H1 (cell line): Measurements from ENCODE around the gene VSTM4. TPM values are rescaled to one million over a fixed set of nuclear protein-coding genes. Genes with fewer than 3 reads are reported as not detected.

Experiments
- CTCF ChIA-PET: fragments of 300-600 bp; sonication (Branson Sonifier 250); formaldehyde crosslinking; loops from one replicate; lab custom pipeline; 2021; ENCODE audit not compliant: partially characterized antibody; lab: Charles Lee
- POLR2A ChIA-PET: fragments of 300-600 bp; sonication (Branson Sonifier 250); formaldehyde crosslinking; loops from one replicate; lab custom pipeline; 2021; ENCODE audit warnings: inconsistent platforms; ENCODE audit not compliant: partially characterized antibody; lab: Charles Lee
- DNase-seq, 2 experiments: peaks; one replicate each; pipeline versions ENCODE4 v3.0.0 to v3.0.0-alpha.2; 2010 to 2022; ENCODE audit warnings: low spot score in 2 of 2, low read depth in 1 of 2, mixed read lengths in 1 of 2
- FAIRE-seq: peaks from 2 replicates; lab custom pipeline; 2011; peaks lifted over from hg19 to GRCh38; lab: Jason Lieb, UNC
- H2AFZ ChIP-seq: 2 replicates; pipeline ENCODE4 v1.8.1; 2012; ENCODE audit warnings: low read length, inconsistent platforms
- H2AK5ac ChIP-seq: 2 replicates; pipeline ENCODE4 v1.6.1; 2013; ENCODE audit warnings: low read depth, low read length
- H2BK120ac ChIP-seq: replicated peaks from 2 replicates; pipeline ENCODE3; 2013; ENCODE audit warnings: low read depth, low read length, inconsistent platforms
- H2BK12ac ChIP-seq: 2 replicates; pipeline ENCODE4 v1.6.1; 2013; ENCODE audit warnings: low read depth, low read length
- H2BK15ac ChIP-seq: 2 replicates; pipeline ENCODE4 v1.6.1; 2013; ENCODE audit warnings: low read length
- H2BK20ac ChIP-seq: 2 replicates; pipeline ENCODE4 v1.6.1; 2013; ENCODE audit warnings: low read length
- H2BK5ac ChIP-seq: 2 replicates; pipeline ENCODE4 v1.6.1; 2013; ENCODE audit warnings: low read depth, low read length
- H3K14ac ChIP-seq: 2 replicates; pipeline ENCODE4 v1.6.1; 2013; ENCODE audit warnings: inconsistent platforms; ENCODE audit not compliant: insufficient read length
- H3K18ac ChIP-seq: 2 replicates; pipeline ENCODE4 v1.6.1; 2013; ENCODE audit warnings: low read length; ENCODE audit errors: extremely low read depth
- H3K23ac ChIP-seq: 2 replicates; pipeline ENCODE4 v1.6.1; 2013; ENCODE audit warnings: inconsistent platforms; ENCODE audit not compliant: insufficient read length
- H3K23me2 ChIP-seq: 2 replicates; pipeline ENCODE4 v1.6.1; 2013; ENCODE audit warnings: low read depth, low read length
- H3K27ac ChIP-seq: 2 replicates; pipeline ENCODE4 v1.6.1; 2011; ENCODE audit warnings: low read depth, low read length, inconsistent platforms
- H3K27me3 ChIP-seq, 4 experiments: replicated peaks in 1 of 4; 1 replicate in 1 of 4; 2 replicates in 3 of 4; pipeline versions ENCODE4 v1.6.1 to v1.8.1; 2011 to 2013; ENCODE audit warnings: low read length in 3 of 4, mild to moderate bottlenecking in 3 of 4, inconsistent platforms in 2 of 4, mixed read lengths in 2 of 4, moderate library complexity in 1 of 4; ENCODE audit not compliant: control insufficient read depth in 3 of 4, insufficient read depth in 3 of 4; ENCODE audit errors: extremely low read depth in 1 of 4
- H3K36me3 ChIP-seq, 4 experiments: 2 replicates each; pipeline versions ENCODE4 v1.6.1 to v1.8.1; 2011 to 2013; ENCODE audit warnings: mild to moderate bottlenecking in 4 of 4, low read length in 3 of 4, moderate library complexity in 2 of 4, control low read depth in 1 of 4, inconsistent platforms in 1 of 4; ENCODE audit not compliant: insufficient read depth in 4 of 4, control insufficient read depth in 2 of 4
- H3K4ac ChIP-seq: replicated peaks from 2 replicates; pipeline ENCODE3; 2013; ENCODE audit warnings: low read length, low read depth, mixed read lengths, inconsistent platforms; ENCODE audit not compliant: insufficient read length
- H3K4me1 ChIP-seq, 4 experiments: replicated peaks in 1 of 4; 1 replicate in 1 of 4; 2 replicates in 3 of 4; pipeline versions ENCODE4 v1.6.1 to v1.8.1; 2011 to 2013; ENCODE audit warnings: low read length in 3 of 4, inconsistent platforms in 2 of 4, mixed read lengths in 1 of 4; ENCODE audit not compliant: insufficient read depth in 4 of 4, control insufficient read depth in 3 of 4
- H3K4me2 ChIP-seq, 2 experiments: 2 replicates each; pipeline versions ENCODE4 v1.6.1 to v1.8.1; 2011 to 2013; ENCODE audit warnings: low read depth in 2 of 2, low read length in 2 of 2, control low read depth in 1 of 2, inconsistent platforms in 1 of 2, mild to moderate bottlenecking in 1 of 2; ENCODE audit not compliant: insufficient read depth in 1 of 2
- H3K4me3 ChIP-seq, 4 experiments: fragments of 200-600, 300-600 bp in 1 of 4; sonication (generic), shearing (Covaris generic), sonication (Bioruptor Twin) in 1 of 4; 2 replicates each; pipeline versions ENCODE4 v1.5.1 to v1.8.1; 2011 to 2016; ENCODE audit warnings: low read length in 4 of 4, low read depth in 3 of 4, control low read depth in 2 of 4, inconsistent platforms in 2 of 4, mild to moderate bottlenecking in 2 of 4, mixed read lengths in 1 of 4, moderate library complexity in 1 of 4; ENCODE audit not compliant: insufficient read depth in 2 of 4; ENCODE audit errors: extremely low read depth in 1 of 4
- H3K56ac ChIP-seq: replicated peaks from 2 replicates; pipeline ENCODE3; 2013; ENCODE audit warnings: low read depth, mild to moderate bottlenecking, mixed read lengths, low read length, inconsistent platforms; ENCODE audit not compliant: insufficient read length
- H3K79me1 ChIP-seq: 2 replicates; pipeline ENCODE4 v1.6.1; 2013; ENCODE audit warnings: low read depth, low read length, control low read depth
- H3K79me2 ChIP-seq, 2 experiments: 2 replicates each; pipeline versions ENCODE4 v1.6.1 to v1.8.1; 2012 to 2013; ENCODE audit warnings: low read length in 2 of 2, mild to moderate bottlenecking in 2 of 2, inconsistent platforms in 1 of 2; ENCODE audit not compliant: insufficient read depth in 2 of 2, control insufficient read depth in 1 of 2
- H3K9ac ChIP-seq, 4 experiments: replicated peaks in 1 of 4; 1 replicate in 1 of 4; 2 replicates in 3 of 4; pipeline versions ENCODE4 v1.6.1 to v1.8.1; 2011 to 2013; ENCODE audit warnings: low read depth in 3 of 4, low read length in 3 of 4, control low read depth in 2 of 4, mild to moderate bottlenecking in 2 of 4, moderate library complexity in 2 of 4, inconsistent platforms in 1 of 4; ENCODE audit errors: extremely low read depth in 1 of 4
- H3K9me3 ChIP-seq, 2 experiments: 2 replicates each; pipeline versions ENCODE4 v1.6.1 to v1.8.1; 2012 to 2013; ENCODE audit warnings: mild to moderate bottlenecking in 2 of 2, moderate library complexity in 2 of 2, control low read depth in 1 of 2, inconsistent platforms in 1 of 2, low read depth in 1 of 2, low read length in 1 of 2, mixed read lengths in 1 of 2; ENCODE audit not compliant: insufficient read depth in 2 of 2
- H4K20me1 ChIP-seq, 2 experiments: replicated peaks in 1 of 2; 2 replicates each; pipeline versions ENCODE3 to v1.8.1; 2011 to 2013; ENCODE audit warnings: inconsistent platforms in 2 of 2, low read length in 2 of 2, mild to moderate bottlenecking in 1 of 2; ENCODE audit not compliant: insufficient read depth in 2 of 2, control insufficient read depth in 1 of 2
- H4K5ac ChIP-seq: 2 replicates; pipeline ENCODE4 v1.6.1; 2013; ENCODE audit warnings: low read length, low read depth, mixed read lengths, inconsistent platforms; ENCODE audit not compliant: insufficient read length
- H4K8ac ChIP-seq: 2 replicates; pipeline ENCODE4 v1.8.0; 2013; ENCODE audit warnings: mild to moderate bottlenecking, moderate library complexity, low read length, inconsistent platforms; ENCODE audit not compliant: insufficient read depth; ENCODE audit errors: extremely low read depth
- H4K91ac ChIP-seq: replicated peaks from 2 replicates; pipeline ENCODE3; 2013; ENCODE audit warnings: low read length, mixed read lengths, inconsistent platforms; ENCODE audit not compliant: insufficient read length
- BRCA1 ChIP-seq: IDR thresholded peaks from 2 replicates; pipeline ENCODE4 v1.6.1; 2012; ENCODE audit warnings: low read depth, low read length, improper control_type of control experiment
- CHD2 ChIP-seq: IDR thresholded peaks from 2 replicates; pipeline ENCODE4 v1.6.1; 2012; ENCODE audit warnings: low read length, improper control_type of control experiment
- EZH2 ChIP-seq: fragments of 200-600 bp; sonication (generic); IDR thresholded peaks from 2 replicates; pipeline ENCODE4 v1.7.1; 2012; ENCODE audit warnings: low read depth, mild to moderate bottlenecking, moderate library complexity, low read length, inconsistent platforms; ENCODE audit not compliant: severe bottlenecking
- FOSL1 ChIP-seq: IDR thresholded peaks from 2 replicates; pipeline ENCODE4 v1.6.1; 2011; ENCODE audit warnings: mild to moderate bottlenecking, low read depth, low read length, moderate library complexity; ENCODE audit not compliant: insufficient read depth
- HDAC6 ChIP-seq: IDR thresholded peaks from one replicate; pipeline ENCODE4 v1.7.1; 2012; ENCODE audit warnings: low read depth, mild to moderate bottlenecking, inconsistent platforms, low read length, moderate library complexity
- JUND ChIP-seq: IDR thresholded peaks from 2 replicates; pipeline ENCODE4 v1.6.1; 2011; ENCODE audit warnings: mild to moderate bottlenecking, improper control_type of control experiment, low read length
- KDM1A ChIP-seq: fragments of 200-600, 300-600 bp; sonication (generic); IDR thresholded peaks from 2 replicates; pipeline ENCODE4 v1.7.1; 2016; ENCODE audit warnings: mild to moderate bottlenecking, low read length, borderline replicate concordance
- KDM4A ChIP-seq: IDR thresholded peaks from one replicate; pipeline ENCODE4 v1.7.1; 2012; ENCODE audit warnings: low read depth, mild to moderate bottlenecking, moderate library complexity, low read length, inconsistent platforms; ENCODE audit not compliant: severe bottlenecking
- POLR2AphosphoS5 ChIP-seq: IDR thresholded peaks from 2 replicates; pipeline ENCODE4 v1.6.1; 2011; ENCODE audit warnings: low read depth, low read length
- RBBP5 ChIP-seq: IDR thresholded peaks from 2 replicates; pipeline ENCODE4 v1.7.1; 2012; ENCODE audit warnings: low read depth, mild to moderate bottlenecking, inconsistent platforms, low read length, moderate library complexity, borderline replicate concordance
- SIN3A ChIP-seq, 2 experiments: IDR thresholded peaks in 1 of 2; conservative IDR thresholded peaks in 1 of 2; 2 replicates each; pipeline ENCODE4 v1.6.1; 2011 to 2012; ENCODE audit warnings: low read length in 2 of 2, improper control_type of control experiment in 1 of 2, low read depth in 1 of 2, mild to moderate bottlenecking in 1 of 2
- WGBS, 2 experiments: shearing (Covaris generic) in 1 of 2; methylation state at CpG; one replicate each; pipeline versions ENCODE4 v1.1.6 to v1.1.7; 2013 to 2015; ENCODE audit warnings: low lambda C conversion rate in 2 of 2, mixed read lengths in 2 of 2, inconsistent platforms in 1 of 2, low coverage in 1 of 2, missing lambda C conversion rate in 1 of 2; ENCODE audit not compliant: insufficient replicate concordance in 2 of 2, insufficient coverage in 1 of 2, insufficient read length in 1 of 2; ENCODE audit errors: extremely low coverage in 1 of 2, missing lambda C conversion rate in 1 of 2; 5-methylcytosine and 5-hydroxymethylcytosine counted together
- polyA plus RNA-seq, 7 experiments: library from polyadenylated mRNA; depleted of rRNA in 3 of 7; stranded (reverse) in 5 of 7; unstranded in 2 of 7; fragments of >200 nt in 5 of 7; fragments of 200-250 nt in 2 of 7; gene quantifications; 1 replicate in 5 of 7; 2 replicates in 1 of 7; 4 replicates in 1 of 7; pipeline versions ENCODE4 v1.2.1 to v1.2.3, GENCODE V29; 2011 to 2013; ENCODE audit warnings: missing spikeins in 2 of 7, mixed read lengths in 2 of 7
- total RNA-seq: library from RNA; stranded (reverse); fragmentation: NEBNext Ultra II Directional; extraction: Animal tissue kit (Norgen Biotek cat#: 25700); gene quantifications from 2 replicates; pipeline ENCODE4 v1.2.1, GENCODE V29; 2021
- TF ChIP-seq, protein P1 (sequence below): IDR thresholded peaks from 2 replicates; pipeline ENCODE4 v1.6.1; 2011; ENCODE audit warnings: low read length, improper control_type of control experiment

Gene VSTM4
- total and polyA plus RNA-seq, 2 of the 8 experiments (the other 6 are each of a cell fraction or from before 2014, with no cell fraction given) = 0.48 to 0.73 TPM

DNA sequence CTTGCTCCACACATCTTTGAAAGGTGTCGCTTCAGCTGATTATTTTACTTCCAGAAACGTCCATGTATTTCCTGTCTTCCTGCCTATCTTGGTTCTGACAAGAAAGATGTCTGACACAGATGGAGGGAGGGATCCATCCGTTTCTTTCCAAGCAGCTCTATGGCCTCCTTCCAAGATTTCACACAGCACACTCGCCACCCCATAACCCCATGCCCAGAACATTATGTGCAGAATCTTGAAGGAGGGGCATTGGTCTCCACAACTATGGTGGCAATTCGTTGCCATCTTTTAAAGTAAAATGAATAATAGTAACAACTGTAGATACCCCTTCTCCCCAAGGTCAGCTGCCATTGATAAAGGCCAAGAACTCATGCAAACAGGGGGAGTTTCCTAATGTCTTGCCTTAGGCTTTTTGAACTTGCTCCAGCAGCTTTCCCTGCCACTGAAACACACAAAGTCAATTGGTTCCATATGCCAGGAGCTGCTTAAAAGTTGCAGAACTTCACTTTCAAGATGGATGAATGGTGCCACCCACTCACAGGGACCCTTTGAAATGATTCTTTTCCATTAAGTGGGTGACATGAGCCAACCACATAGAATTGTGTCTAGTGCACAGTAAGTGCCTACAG is 60.0 kb downstream of the VSTM4 start:
- Histone ChIP-seq H3K23me2 (no peaks in the 10 kb centered on the region; the same call in 1 of the 2 replicates), H3K4me1 (no peaks in the 10 kb centered on the region), H4K20me1 (no peaks in the 10 kb centered on the region), H3K14ac (no peak overlapping the region), H3K36me3 (no peaks in the 10 kb centered on the region), H2BK5ac (no peak overlapping the region), H4K91ac (no peak overlapping the region), H3K4ac (no peak overlapping the region), H3K23ac (no peak overlapping the region), H2BK20ac (no peak overlapping the region), H2BK15ac (no peak overlapping the region), H2BK12ac (no peak overlapping the region), H3K4me3 (no peak overlapping the region), H3K9me3 (no peaks in the 10 kb centered on the region), H4K5ac (no peak overlapping the region), H3K27me3 (no peaks in the 10 kb centered on the region), H4K8ac (no peak overlapping the region), H3K18ac (no peak overlapping the region), H2AFZ (no peak overlapping the region), H3K4me2 (no peak overlapping the region), H3K9ac (no peak overlapping the region), H2BK120ac (no peak overlapping the region), H3K79me2 (no peaks in the 10 kb centered on the region), H3K27ac (no peak overlapping the region), H2AK5ac (no peak overlapping the region), H3K79me1 (no peaks in the 10 kb centered on the region), H3K56ac (no peak overlapping the region)
- DNase-seq (no peak), FAIRE-seq (no peak)
- 74% methylated on average over 5 of the region's 5 CpGs; no CpG with 5 or more reads in 1 of the 2 experiments for whole genome bisulfite sequencing, 2 experiments
- ChIA-PET CTCF (no interaction called here), POLR2A (no interaction called here)
- no peak for TF ChIP-seq CHD2
- no peak for TF ChIP-seq BRCA1
- TF ChIP-seq EZH2 = no peak
- TF ChIP-seq HDAC6 = no peak
- no peak for TF ChIP-seq KDM4A
- TF ChIP-seq, protein P1, sequence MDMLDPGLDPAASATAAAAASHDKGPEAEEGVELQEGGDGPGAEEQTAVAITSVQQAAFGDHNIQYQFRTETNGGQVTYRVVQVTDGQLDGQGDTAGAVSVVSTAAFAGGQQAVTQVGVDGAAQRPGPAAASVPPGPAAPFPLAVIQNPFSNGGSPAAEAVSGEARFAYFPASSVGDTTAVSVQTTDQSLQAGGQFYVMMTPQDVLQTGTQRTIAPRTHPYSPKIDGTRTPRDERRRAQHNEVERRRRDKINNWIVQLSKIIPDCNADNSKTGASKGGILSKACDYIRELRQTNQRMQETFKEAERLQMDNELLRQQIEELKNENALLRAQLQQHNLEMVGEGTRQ = no peak
- TF ChIP-seq RBBP5 = no peak
- no peak for TF ChIP-seq SIN3A (conservative IDR thresholded peaks at IDR 0.05 in 1 of 2, IDR thresholded peaks at IDR 0.05 in 1 of 2; ENCODE audit: low read depth in 1 of 2, low read length in 2 of 2)
- TF ChIP-seq KDM1A = no peak
- TF ChIP-seq FOSL1 = no peak
- TF ChIP-seq POLR2AphosphoS5 = no peak
- no peak for TF ChIP-seq JUND
